B cell (primary cell): Measurements from ENCODE around the gene GRM8. TPM values are rescaled to one million over a fixed set of nuclear protein-coding genes. Genes with fewer than 3 reads are reported as not detected.

Experiments
- ATAC-seq: fragments of 200-7000 bp; cut with Tn5 transposase; one replicate; pipeline ENCODE4 v1.10.0; 2021; ENCODE audit warnings: low read depth, mild to moderate bottlenecking, moderate number of reproducible peaks, moderate library complexity
- CTCF ChIA-PET: fragments of 350-600 bp; sonication (Branson Sonifier 250); formaldehyde crosslinking; loops from one replicate; lab custom pipeline; 2021; ENCODE audit warnings: antibody characterized with exemption, inconsistent platforms; lab: Charles Lee
- POLR2A ChIA-PET: fragments of 350-600 bp; sonication (Branson Sonifier 250); formaldehyde crosslinking; loops from one replicate; lab custom pipeline; 2021; ENCODE audit warnings: antibody characterized with exemption; lab: Charles Lee
- DNase-seq: peaks from one replicate; pipeline ENCODE4 v3.0.0; 2013
- H2AFZ ChIP-seq: 2 replicates; pipeline ENCODE4 v1.6.1; 2012; ENCODE audit warnings: mild to moderate bottlenecking, low read depth, low read length; ENCODE audit not compliant: insufficient read depth, poor library complexity, severe bottlenecking
- H3K27ac ChIP-seq, 2 donors: 1 replicate in 1 of 2; 2 replicates in 1 of 2; pipeline ENCODE4 v1.5.1; 2012 to 2013; ENCODE audit warnings: low read length in 2 of 2, mild to moderate bottlenecking in 2 of 2, moderate library complexity in 1 of 2
- H3K27me3 ChIP-seq, 4 experiments: fragments of 200-600 bp in 1 of 4; sonication (generic) in 1 of 4; replicated peaks in 1 of 4; 1 replicate in 2 of 4; 2 replicates in 2 of 4; pipeline versions ENCODE4 v1.6.1 to v1.7.0; 2013 to 2016; ENCODE audit warnings: low read length in 3 of 4, mild to moderate bottlenecking in 2 of 4, mixed read lengths in 1 of 4, moderate library complexity in 1 of 4; ENCODE audit not compliant: insufficient read depth in 4 of 4, control insufficient read depth in 3 of 4; ENCODE audit errors: control extremely low read depth in 1 of 4
- H3K36me3 ChIP-seq, 2 experiments: replicated peaks in 1 of 2; 1 replicate in 1 of 2; 2 replicates in 1 of 2; pipeline versions ENCODE4 v1.6.1 to v1.7.1; 2013; ENCODE audit warnings: low read length in 1 of 2; ENCODE audit not compliant: insufficient read depth in 2 of 2, control insufficient read depth in 1 of 2; ENCODE audit errors: control extremely low read depth in 1 of 2, extremely low read depth in 1 of 2
- H3K4me1 ChIP-seq, 2 donors: fragments of 200-600 bp in 1 of 2; sonication (generic) in 1 of 2; 1 replicate in 1 of 2; 2 replicates in 1 of 2; pipeline versions ENCODE4 v1.5.1 to v1.6.1; 2013 to 2017; ENCODE audit warnings: low read length in 2 of 2; ENCODE audit not compliant: control insufficient read depth in 2 of 2, insufficient read depth in 2 of 2
- H3K4me2 ChIP-seq: replicated peaks from 2 replicates; pipeline ENCODE3; 2012; ENCODE audit warnings: mild to moderate bottlenecking, low read depth, low read length; ENCODE audit not compliant: poor library complexity, severe bottlenecking
- H3K4me3 ChIP-seq, 5 experiments: fragments of 200-600 bp in 1 of 5; sonication (generic) in 1 of 5; 1 replicate in 3 of 5; 2 replicates in 2 of 5; pipeline versions ENCODE4 v1.5.1 to v1.7.0; 2011 to 2016; ENCODE audit warnings: low read length in 4 of 5, mild to moderate bottlenecking in 4 of 5, low read depth in 2 of 5, control low read depth in 1 of 5, moderate library complexity in 1 of 5; ENCODE audit not compliant: insufficient read depth in 1 of 5; ENCODE audit errors: control extremely low read depth in 1 of 5, extremely low read depth in 1 of 5
- H3K79me2 ChIP-seq: fragments of 200-600 bp; sonication (generic); one replicate; pipeline ENCODE4 v1.6.0; 2016; ENCODE audit warnings: low read length; ENCODE audit not compliant: control insufficient read depth, insufficient read depth
- H3K9ac ChIP-seq: fragments of 200-600 bp; sonication (generic); 2 replicates; pipeline ENCODE4 v1.6.1; 2017; ENCODE audit warnings: mild to moderate bottlenecking, low read length, moderate library complexity
- H3K9me3 ChIP-seq, 3 donors: one replicate each; pipeline versions ENCODE4 v1.6.1 to v1.7.1; 2013; ENCODE audit warnings: low read length in 2 of 3; ENCODE audit not compliant: control insufficient read depth in 2 of 3, insufficient read depth in 1 of 3; ENCODE audit errors: control extremely low read depth in 1 of 3
- H4K20me1 ChIP-seq: 2 replicates; pipeline ENCODE4 v1.6.0; 2012; ENCODE audit warnings: mild to moderate bottlenecking, low read length; ENCODE audit not compliant: insufficient read depth, control insufficient read depth, poor library complexity, severe bottlenecking
- H3K27ac Mint-ChIP-seq: one replicate; pipeline ENCODE4 v1.8.0; 2021; ENCODE audit warnings: mixed read lengths
- H3K27me3 Mint-ChIP-seq: one replicate; pipeline ENCODE4 v1.8.0; 2021; ENCODE audit warnings: mixed read lengths
- H3K4me1 Mint-ChIP-seq: one replicate; pipeline ENCODE4 v1.8.0; 2021; ENCODE audit warnings: mixed read lengths
- H3K4me3 Mint-ChIP-seq: one replicate; pipeline ENCODE4 v1.8.0; 2021; ENCODE audit warnings: mixed read lengths
- H3K9me3 Mint-ChIP-seq: one replicate; pipeline ENCODE4 v1.8.0; 2022; ENCODE audit warnings: mixed read lengths; ENCODE audit not compliant: insufficient read depth
- CTCF ChIP-seq: fragments of 200-600 bp; IDR thresholded peaks from one replicate; pipeline ENCODE4 v1.8.0; 2022; ENCODE audit warnings: antibody characterized with exemption, mild to moderate bottlenecking
- EZH2 ChIP-seq: IDR thresholded peaks from 2 replicates; pipeline ENCODE4 v1.6.1; 2012; ENCODE audit warnings: borderline replicate concordance, low read depth, mild to moderate bottlenecking, moderate library complexity, low read length; ENCODE audit not compliant: insufficient read depth, poor library complexity, severe bottlenecking
- WGBS: methylation state at CpG from one replicate; pipeline ENCODE4 v1.1.5; 2013; ENCODE audit warnings: missing lambda C conversion rate; ENCODE audit not compliant: insufficient coverage; 5-methylcytosine and 5-hydroxymethylcytosine counted together
- intact Hi-C: fragments of 100-400 bp; cut with micrococcal nuclease; formaldehyde crosslinking; loops from one replicate; pipeline ENCODE4 v1.10.0; 2022
- polyA plus RNA-seq: library from polyadenylated mRNA; depleted of rRNA; stranded (reverse); fragments of >200 nt; gene quantifications from 2 replicates; pipeline ENCODE4 v1.2.3, GENCODE V29; 2012
- total RNA-seq, 2 donors: library from RNA; stranded (reverse); fragments of 120-200 nt in 1 of 2; gene quantifications; 1 replicate in 1 of 2; 2 replicates in 1 of 2; pipeline versions ENCODE4 v1.2.3 to v1.2.4, GENCODE V29; 2013 to 2022

The GRM8 gene
- total and polyA plus RNA-seq, 2 donors (not counting 1 experiment from before 2014, with no cell fraction given): not detected

DNA sequence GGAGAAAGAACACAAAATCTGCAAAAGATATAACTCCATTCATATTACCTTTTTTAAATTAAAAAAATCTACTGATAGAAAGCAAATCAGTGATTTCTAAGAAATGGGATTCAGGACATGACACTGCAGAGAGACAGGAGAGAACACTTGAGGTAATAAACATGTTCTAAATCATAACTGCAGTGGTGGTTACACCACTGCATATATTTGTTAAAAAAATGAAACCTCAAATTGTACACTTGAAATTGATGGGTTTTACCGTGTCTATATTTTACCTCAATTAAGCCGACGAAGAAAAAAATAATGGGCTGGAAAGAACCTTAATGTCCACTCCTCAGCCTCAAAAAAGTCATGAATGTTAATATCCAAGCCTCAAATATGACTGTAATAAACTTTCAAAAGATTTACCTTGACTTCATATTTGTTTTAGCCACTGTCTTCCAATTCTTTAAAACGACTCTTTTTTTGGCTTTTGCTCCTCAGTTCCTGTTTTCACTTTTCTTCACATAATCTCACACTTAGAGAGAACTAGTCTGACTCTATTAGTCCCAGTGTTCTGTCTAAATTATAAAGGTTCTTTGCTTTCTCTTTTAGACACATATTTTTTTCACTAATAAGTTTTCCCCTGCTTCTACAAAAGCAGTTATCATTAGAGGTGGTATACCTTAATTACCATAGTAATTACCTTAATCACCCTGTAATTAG lies 502.4 kb downstream of the GRM8 start:
- no peaks in the 10 kb centered on the region for H3K4me1 Mint-ChIP-seq
- intact Hi-C loops: no loop called here
- 83% methylated on average over 1 of the region's 4 CpGs for WGBS

More for the DNA sequence above, 502.4 kb downstream of the GRM8 start:
- Histone ChIP-seq H3K36me3 (no peaks in the 10 kb centered on the region), H4K20me1 (no peaks in the 10 kb centered on the region), H3K27me3 (no peaks in the 10 kb centered on the region), H3K4me3 (no peak overlapping the region), H3K79me2 (no peaks in the 10 kb centered on the region), H2AFZ (no peak overlapping the region), H3K4me1 (no peaks in the 10 kb centered on the region), H3K4me2 (no peak overlapping the region), H3K27ac (no peak overlapping the region), H3K9me3 (no peaks in the 10 kb centered on the region), H3K9ac (no peak overlapping the region)
- ChIA-PET CTCF (no interaction called here), POLR2A (no interaction called here)
- no peak overlapping the region for H3K27ac Mint-ChIP-seq
- H3K4me3 Mint-ChIP-seq: no peak overlapping the region
- TF ChIP-seq CTCF (no peak), EZH2 (no peak)
- no peak for DNase-seq
- H3K9me3 Mint-ChIP-seq: no peaks in the 10 kb centered on the region
- no peak for ATAC-seq
- no peaks in the 10 kb centered on the region for H3K27me3 Mint-ChIP-seq
